NT2/D1 (cell line): Measurements from ENCODE around the gene PAPSS2.

Experiments
- YY1 ChIP-seq: IDR thresholded peaks from 2 replicates; pipeline ENCODE4 v1.6.1; 2011; ENCODE audit not compliant: insufficient read length, insufficient read depth
- ZNF274 ChIP-seq: IDR thresholded peaks from 2 replicates; pipeline ENCODE4 v1.6.1; 2011; ENCODE audit warnings: mild to moderate bottlenecking, low read depth, low read length

GRCh38 chr10:87702973-87703294 lies 43.3 kb downstream of the PAPSS2 start:
- TF ChIP-seq ZNF274, result no peak
- no peak for TF ChIP-seq YY1
